GM12865 (cell line): ENCODE measurements around the gene PTPRN2.

Experiments used
- DNase-seq: peaks from one replicate; pipeline ENCODE4 v3.0.0; 2010; ENCODE audit warnings: low read depth
- H3K4me3 ChIP-seq: 2 replicates; pipeline ENCODE4 v1.5.1; 2011; ENCODE audit warnings: mild to moderate bottlenecking, low read depth, low read length, control low read depth
- TF ChIP-seq, protein P1 (sequence below): IDR thresholded peaks from 2 replicates; pipeline ENCODE4 v1.5.1; 2011; ENCODE audit warnings: low read length, control low read depth, low read depth, inconsistent platforms; ENCODE audit not compliant: insufficient read depth; ENCODE audit errors: missing control alignments

PTPRN2 gene

GRCh38 chr7:157754416-157754790, 833.2 kb downstream of the PTPRN2 start:
- TF ChIP-seq, protein P1, sequence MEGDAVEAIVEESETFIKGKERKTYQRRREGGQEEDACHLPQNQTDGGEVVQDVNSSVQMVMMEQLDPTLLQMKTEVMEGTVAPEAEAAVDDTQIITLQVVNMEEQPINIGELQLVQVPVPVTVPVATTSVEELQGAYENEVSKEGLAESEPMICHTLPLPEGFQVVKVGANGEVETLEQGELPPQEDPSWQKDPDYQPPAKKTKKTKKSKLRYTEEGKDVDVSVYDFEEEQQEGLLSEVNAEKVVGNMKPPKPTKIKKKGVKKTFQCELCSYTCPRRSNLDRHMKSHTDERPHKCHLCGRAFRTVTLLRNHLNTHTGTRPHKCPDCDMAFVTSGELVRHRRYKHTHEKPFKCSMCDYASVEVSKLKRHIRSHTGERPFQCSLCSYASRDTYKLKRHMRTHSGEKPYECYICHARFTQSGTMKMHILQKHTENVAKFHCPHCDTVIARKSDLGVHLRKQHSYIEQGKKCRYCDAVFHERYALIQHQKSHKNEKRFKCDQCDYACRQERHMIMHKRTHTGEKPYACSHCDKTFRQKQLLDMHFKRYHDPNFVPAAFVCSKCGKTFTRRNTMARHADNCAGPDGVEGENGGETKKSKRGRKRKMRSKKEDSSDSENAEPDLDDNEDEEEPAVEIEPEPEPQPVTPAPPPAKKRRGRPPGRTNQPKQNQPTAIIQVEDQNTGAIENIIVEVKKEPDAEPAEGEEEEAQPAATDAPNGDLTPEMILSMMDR, result no peak
- H3K4me3 ChIP-seq, result no peak overlapping the region
- no peak for DNase-seq

DNA sequence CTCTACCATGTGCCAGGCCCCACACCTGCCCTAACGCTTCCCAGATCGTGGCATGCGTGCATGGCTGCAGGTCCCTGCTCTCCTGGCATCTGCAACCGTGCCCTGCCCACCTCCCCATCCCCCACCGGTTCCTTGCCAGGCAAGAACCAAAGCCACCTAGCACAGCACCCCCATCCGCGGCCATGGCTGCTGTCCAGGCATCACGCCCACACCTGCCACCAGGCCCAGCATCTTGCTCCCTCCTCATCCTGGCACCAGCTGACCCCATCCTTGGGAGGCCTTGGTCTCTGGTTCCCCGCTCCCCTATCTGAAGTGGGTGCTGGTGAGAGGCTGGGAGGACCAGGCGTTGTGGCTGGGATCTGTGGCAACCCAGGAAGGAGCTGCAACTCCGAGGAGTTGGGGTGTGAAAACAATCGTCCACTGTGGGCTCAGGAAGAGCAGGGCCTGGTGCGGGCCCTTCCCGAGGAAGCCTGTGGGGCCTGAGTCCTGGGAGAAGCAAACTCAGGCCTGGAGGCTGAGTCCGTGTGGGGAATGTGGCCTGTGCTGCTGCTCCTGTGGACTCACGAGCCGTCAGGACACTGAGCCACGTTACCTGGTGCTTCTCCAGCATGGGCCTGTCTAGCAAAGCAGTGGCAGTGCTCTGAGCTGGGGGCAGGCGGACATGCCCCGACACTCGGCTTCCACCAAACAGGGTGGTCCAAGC, 833.8 kb downstream of the PTPRN2 start:
- DNase-seq, result no peak
- no peak overlapping the region for H3K4me3 ChIP-seq
- TF ChIP-seq, protein P1, result no peak

- H3K4me3 ChIP-seq, result no peak overlapping the region
- no peak for DNase-seq
- TF ChIP-seq, protein P1, result no peak
Measured at GRCh38 chr7:157752832-157753291, 834.8 kb downstream of the PTPRN2 start.

- H3K4me3 ChIP-seq, result no peak overlapping the region
- TF ChIP-seq, protein P1, result no peak
- DNase-seq, result no peak
Measured at GRCh38 chr7:157751951-157752673, 835.5 kb downstream of the PTPRN2 start.

GRCh38 chr7:157751406-157751805, 836.2 kb downstream of the PTPRN2 start:
- H3K4me3 ChIP-seq, result no peak overlapping the region
- TF ChIP-seq, protein P1, result no peak
- DNase-seq, result no peak

DNA sequence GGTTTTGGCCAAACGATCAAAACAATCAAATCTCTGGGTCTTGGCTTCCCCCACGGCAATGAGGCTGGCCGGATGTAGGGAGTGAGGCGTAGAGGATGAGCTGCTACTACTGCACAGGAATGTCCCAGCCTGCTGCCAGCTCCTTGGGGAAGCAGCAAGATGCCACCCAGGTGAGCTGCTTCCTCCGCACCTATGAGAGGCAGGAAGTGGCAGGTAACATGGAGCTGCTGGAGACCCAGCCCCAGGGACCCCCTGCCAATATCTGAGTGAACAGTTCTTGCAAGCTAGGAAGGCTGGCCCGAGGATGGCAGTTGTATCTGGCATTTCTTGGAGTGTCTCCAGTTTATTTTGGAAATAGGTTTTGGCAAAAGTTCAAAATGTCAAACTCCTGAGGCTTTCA, 837.3 kb downstream of the PTPRN2 start:
- TF ChIP-seq, protein P1, result no peak
- H3K4me3 ChIP-seq, result no peak overlapping the region
- no peak for DNase-seq
